GM18858 (cell line): ENCODE results near the gene SUGP1.

Experiments used
- ATAC-seq: cut with Tn5 transposase; IDR thresholded peaks from one replicate; pipeline ENCODE4 v1.9.1; 2021; ENCODE audit not compliant: unreplicated experiment

The SUGP1 gene

GRCh38 chr19:19304186-19304965, 15.9 kb downstream of the SUGP1 start:
- ATAC-seq = no peak

DNA sequence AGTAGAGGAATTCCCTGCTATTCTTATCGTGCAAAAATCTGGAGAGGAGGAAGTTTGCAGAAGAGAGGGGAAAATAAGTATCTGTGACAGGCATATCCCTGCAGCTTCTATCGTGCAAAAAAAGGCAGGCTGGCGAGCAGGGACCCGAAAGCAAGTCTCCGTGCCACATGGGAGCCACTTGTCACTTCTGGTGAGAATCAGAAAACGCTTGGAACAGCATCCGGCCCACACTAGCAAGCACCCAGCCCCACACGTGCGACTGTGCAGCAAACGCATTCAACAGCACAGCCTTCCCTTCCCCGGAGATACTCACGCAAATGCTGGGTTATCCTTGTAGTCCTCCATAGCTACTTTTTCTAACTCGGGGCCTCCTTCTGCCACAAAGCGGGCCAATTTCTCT, 16.9 kb downstream of the SUGP1 start:
- no peak for ATAC-seq

GRCh38 chr19:19300613-19301012, 19.7 kb downstream of the SUGP1 start:
- no peak for ATAC-seq

- ATAC-seq = no peak
These were observed 22.6 kb downstream of the SUGP1 start for GRCh38 chr19:19297759-19298158.

- no peak for ATAC-seq
These were observed 23.2 kb downstream of the SUGP1 start for GRCh38 chr19:19296953-19297689.

- ATAC-seq = no peak
These were observed 25.4 kb downstream of the SUGP1 start for GRCh38 chr19:19294914-19295313.

- ATAC-seq = no peak
These were observed 27.7 kb downstream of the SUGP1 start for GRCh38 chr19:19292607-19293006.

GRCh38 chr19:19285686-19286085, 34.6 kb downstream of the SUGP1 start:
- ATAC-seq = no peak

- ATAC-seq = no peak
These were observed 39.7 kb downstream of the SUGP1 start for GRCh38 chr19:19280561-19280960.

DNA sequence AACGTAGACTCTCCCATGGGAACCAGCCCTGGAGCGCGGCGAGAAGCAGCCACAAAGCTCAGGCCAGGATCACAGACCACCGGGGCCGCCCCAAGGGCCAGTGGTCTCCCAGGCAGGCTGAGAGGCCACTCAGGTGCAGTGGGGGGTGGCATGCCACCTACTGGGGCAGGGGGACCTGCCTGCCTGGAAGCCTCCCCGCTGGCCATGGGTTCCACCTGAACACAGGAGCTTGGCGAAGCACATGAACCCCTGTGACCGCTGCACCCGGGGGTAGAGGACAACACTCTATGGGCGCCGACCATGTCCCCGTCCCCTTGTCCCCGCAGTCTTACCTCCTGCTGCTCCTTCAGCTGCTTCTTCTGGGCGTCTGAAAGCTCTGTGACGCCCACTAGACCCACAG, 40.5 kb downstream of the SUGP1 start:
- ATAC-seq = no peak

DNA sequence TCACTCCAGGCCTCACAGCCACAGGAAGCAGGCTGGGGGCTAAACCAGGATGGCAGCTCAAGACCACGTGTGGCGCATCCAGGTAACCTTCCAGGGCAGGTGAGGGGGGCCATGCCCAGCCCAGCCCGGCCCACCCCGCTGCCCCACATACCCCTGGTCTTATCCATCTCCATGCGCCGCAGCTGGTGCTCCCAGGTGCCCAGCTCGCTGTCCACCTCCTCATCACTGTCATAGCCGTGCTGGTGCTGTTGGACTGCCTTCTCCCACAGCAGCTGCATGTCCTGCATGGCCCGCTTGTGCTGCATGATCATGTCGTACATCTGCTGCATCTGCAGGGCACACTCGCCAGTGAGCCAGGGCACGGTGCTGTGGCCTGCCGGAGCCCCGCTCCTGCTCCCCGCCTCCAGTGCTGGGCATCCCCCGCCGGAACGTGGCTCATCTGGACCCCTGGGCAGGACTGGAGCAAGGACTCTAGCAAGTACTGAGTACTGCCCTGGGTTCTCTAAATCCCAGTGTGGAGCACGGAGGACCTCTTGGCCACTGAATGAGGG, 41.2 kb downstream of the SUGP1 start:
- ATAC-seq = no peak

GRCh38 chr19:19278315-19278714, 42.0 kb downstream of the SUGP1 start:
- no peak for ATAC-seq

GRCh38 chr19:19276851-19277250, 43.5 kb downstream of the SUGP1 start:
- ATAC-seq = no peak

DNA sequence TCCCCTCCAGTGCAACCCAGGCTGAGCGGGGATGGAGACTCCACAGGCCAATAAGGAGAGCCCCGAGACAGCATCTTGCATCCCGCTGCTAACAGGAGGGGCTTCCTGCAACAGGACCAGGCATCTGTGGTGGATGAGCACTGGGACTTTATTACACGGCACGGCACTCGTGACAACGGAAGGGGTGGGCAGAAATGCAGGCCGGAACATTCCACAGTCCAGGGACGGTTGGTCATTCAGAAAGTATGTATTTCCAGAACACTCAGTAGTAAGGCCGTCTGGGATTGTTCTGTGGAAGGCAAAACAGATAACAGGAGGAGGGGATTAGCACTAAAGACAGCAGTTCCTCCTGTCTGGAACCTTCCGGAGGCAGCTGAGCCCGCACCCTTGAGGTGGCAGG, 43.9 kb downstream of the SUGP1 start:
- no peak for ATAC-seq

- no peak for ATAC-seq
These were observed 45.4 kb downstream of the SUGP1 start for GRCh38 chr19:19274716-19275565.

DNA sequence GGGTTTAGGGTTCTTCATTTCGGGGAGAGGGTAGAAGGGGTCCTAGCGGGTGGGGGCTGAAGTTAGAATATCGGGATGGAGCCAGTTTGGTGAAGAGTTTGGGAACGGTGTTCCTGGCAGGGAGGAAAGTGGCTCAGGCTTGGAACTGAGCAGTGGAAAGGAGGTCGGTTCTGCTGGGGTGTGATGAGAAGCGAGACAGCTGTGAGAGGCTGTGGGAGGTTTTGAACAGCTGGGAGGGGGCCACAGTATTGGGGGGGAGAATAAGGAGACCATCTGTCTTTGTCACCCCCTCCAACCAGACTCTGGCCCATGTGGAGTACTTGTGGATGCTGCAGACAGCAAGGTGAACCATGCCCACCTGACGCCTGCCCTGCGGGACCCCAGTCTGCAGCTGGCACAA, 46.2 kb downstream of the SUGP1 start:
- no peak for ATAC-seq

DNA sequence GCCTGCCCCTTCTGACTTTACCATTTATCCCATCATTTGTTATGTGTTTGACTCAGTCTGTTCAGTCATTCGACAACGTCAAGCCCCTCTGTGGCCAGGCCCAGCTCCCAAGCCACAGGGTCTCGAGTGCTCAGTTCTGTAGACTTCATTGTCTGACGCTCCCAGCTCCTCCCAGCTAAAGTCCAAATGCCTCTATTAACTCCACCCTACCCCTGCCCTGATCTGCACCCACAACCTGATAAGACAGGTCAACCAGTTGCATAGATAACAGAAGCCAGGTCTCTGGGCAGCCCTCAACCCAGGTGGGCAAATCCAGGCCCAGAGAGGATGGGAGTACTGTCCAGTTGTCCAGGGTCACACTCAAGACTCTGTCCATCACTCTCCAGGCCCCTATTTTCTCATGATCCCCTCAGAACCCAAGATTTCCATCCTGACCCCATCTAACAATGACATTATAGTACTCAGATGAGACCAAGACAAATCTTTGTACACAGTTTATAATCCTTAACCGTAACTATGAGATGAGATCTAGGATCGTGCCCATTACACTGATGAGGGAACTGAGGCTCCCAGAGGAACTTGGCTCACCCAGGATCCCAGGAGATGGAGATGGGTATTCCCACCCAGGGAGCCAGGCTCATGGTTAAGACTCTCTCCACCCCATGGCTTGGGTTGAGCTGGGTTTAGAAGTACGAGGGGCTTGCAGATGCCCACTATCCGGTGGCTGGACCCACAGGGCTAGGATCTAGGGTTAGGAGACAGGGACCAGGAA, 48.3 kb downstream of the SUGP1 start:
- ATAC-seq = no peak

DNA sequence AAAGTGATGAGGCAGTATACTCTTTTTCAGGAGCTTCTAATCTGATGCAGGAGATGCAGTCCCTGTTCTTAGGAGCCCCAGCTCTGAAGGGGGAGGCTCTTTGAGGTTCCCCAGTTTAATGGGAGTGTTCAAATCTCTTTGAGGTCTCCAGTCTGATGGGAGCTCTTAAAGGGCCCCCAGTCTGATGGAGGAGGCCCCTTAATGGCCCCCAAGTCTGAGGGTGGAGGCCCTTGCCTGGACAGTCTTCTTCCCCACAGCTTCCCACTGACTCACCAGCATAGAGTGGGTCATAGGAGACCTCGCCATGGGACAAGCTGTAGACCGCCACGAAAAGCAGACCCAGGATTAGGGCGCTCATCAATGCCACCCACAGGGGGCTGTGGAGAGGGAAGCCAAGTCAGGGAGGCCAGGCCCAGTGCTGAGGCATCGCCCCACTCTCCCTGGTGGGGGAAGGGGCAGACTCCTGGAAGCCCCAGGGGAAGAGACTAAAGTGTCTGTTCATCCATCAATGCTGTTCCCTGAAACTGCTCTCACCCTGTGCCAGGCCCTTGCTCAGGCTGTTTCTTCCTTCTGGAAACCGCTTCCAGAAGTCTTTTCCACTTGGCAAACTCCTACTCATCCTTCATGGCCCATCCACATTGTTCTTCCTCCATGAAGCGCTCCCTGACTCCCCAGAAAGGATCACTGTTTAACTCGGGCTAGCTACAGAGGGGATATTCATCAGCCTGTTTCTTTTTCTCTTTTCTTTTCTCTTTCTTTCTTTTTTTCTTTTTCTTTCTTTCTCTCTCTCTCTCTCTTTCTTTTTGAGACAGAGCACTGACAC, 49.3 kb downstream of the SUGP1 start:
- no peak for ATAC-seq

- no peak for ATAC-seq
These were observed 50.2 kb downstream of the SUGP1 start for GRCh38 chr19:19269952-19270694.
